Vagina (tissue), 2 donors: Measurements from ENCODE around the gene MYO18A. TPM values are rescaled to one million over a fixed set of nuclear protein-coding genes. Genes with fewer than 3 reads are reported as not detected.

Source experiments
- DNase-seq, 2 donors: peaks; one replicate each; pipeline ENCODE4 v3.0.0-alpha.2; 2017; ENCODE audit errors: extremely low spot score in 2 of 2
- H3K27ac ChIP-seq: fragments of 200-600 bp; sonication (generic); one replicate; pipeline ENCODE4 v1.5.1; 2019
- H3K27me3 ChIP-seq: fragments of 200-600 bp; sonication (generic); one replicate; pipeline ENCODE4 v1.5.1; 2019
- H3K36me3 ChIP-seq, 2 donors: fragments of 200-600 bp; sonication (generic); one replicate each; pipeline ENCODE4 v1.5.1; 2017 to 2019
- H3K4me1 ChIP-seq: fragments of 200-600 bp; sonication (generic); one replicate; pipeline ENCODE4 v1.5.1; 2019
- H3K4me3 ChIP-seq, 2 donors: fragments of 200-600 bp; sonication (generic); 1 replicate in 1 of 2; 2 replicates in 1 of 2; pipeline ENCODE4 v1.5.1; 2016 to 2019
- H3K9me3 ChIP-seq: fragments of 200-600 bp; sonication (generic); one replicate; pipeline ENCODE4 v1.5.1; 2019
- CTCF ChIP-seq, 3 experiments: fragments of 450-650 bp in 2 of 3; fragments of 200-600 bp in 1 of 3; sonication (generic) in 1 of 3; IDR thresholded peaks; one replicate each; pipeline ENCODE4 v1.5.1; 2017 to 2019; ENCODE audit warnings: antibody characterized with exemption in 3 of 3, mild to moderate bottlenecking in 2 of 3, moderate library complexity in 2 of 3
- POLR2A ChIP-seq, 2 donors: fragments of 450-650 bp; IDR thresholded peaks; one replicate each; pipeline ENCODE4 v1.6.1; 2017; ENCODE audit warnings: antibody characterized with exemption in 2 of 2, mild to moderate bottlenecking in 2 of 2, moderate library complexity in 2 of 2
- POLR2AphosphoS5 ChIP-seq, 2 donors: sonication (generic); formaldehyde crosslinking; IDR thresholded peaks; one replicate each; pipeline ENCODE4 v1.9.0; 2017; ENCODE audit warnings: antibody characterized with exemption in 2 of 2, mild to moderate bottlenecking in 2 of 2, low read depth in 1 of 2; ENCODE audit not compliant: insufficient read depth in 1 of 2
- intact Hi-C: fragments of 100-400 bp; cut with DNase I; formaldehyde crosslinking; loops from one replicate; pipeline ENCODE4 v1.15.1; 2023
- total RNA-seq: library from RNA; depleted of rRNA; stranded (reverse); fragments of >200 nt; gene quantifications from one replicate; pipeline ENCODE4 v1.2.3, GENCODE V29; 2016

Gene MYO18A
- total RNA-seq, 1 donor from 2014 or later = 70.7 TPM

- H3K9me3 ChIP-seq = no peaks in the 10 kb centered on the region
- no peaks in the 10 kb centered on the region for H3K36me3 ChIP-seq
- no peak overlapping the region for H3K4me3 ChIP-seq
- no peaks in the 10 kb centered on the region for H3K27me3 ChIP-seq
- no peak for DNase-seq
- TF ChIP-seq POLR2AphosphoS5 (IDR thresholded peaks at IDR 0.05; ENCODE audit: insufficient read depth in 1 of 2, low read depth in 1 of 2) = no peak
- TF ChIP-seq CTCF (IDR thresholded peaks at IDR 0.05) = no peak
- TF ChIP-seq POLR2A (IDR thresholded peaks at IDR 0.05) = no peak
- no peak overlapping the region for H3K27ac ChIP-seq
- intact Hi-C loops = no loop called here
- no peaks in the 10 kb centered on the region for H3K4me1 ChIP-seq
Measured at GRCh38 chr17:29070781-29071180, 109.4 kb downstream of the MYO18A start.

- TF ChIP-seq CTCF (IDR thresholded peaks at IDR 0.05) (no peak), POLR2A (IDR thresholded peaks at IDR 0.05) (no peak), POLR2AphosphoS5 (IDR thresholded peaks at IDR 0.05; ENCODE audit: insufficient read depth in 1 of 2, low read depth in 1 of 2) (no peak)
- Histone ChIP-seq H3K4me3 (no peak overlapping the region), H3K4me1 (no peaks in the 10 kb centered on the region), H3K36me3 (no peaks in the 10 kb centered on the region), H3K27ac (no peak overlapping the region), H3K9me3 (no peaks in the 10 kb centered on the region), H3K27me3 (no peaks in the 10 kb centered on the region)
- no peak for DNase-seq
- intact Hi-C loops = no loop called here
Measured at GRCh38 chr17:29070308-29070707, 109.9 kb downstream of the MYO18A start.

- H3K9me3 ChIP-seq = no peaks in the 10 kb centered on the region
- no peak for TF ChIP-seq POLR2AphosphoS5 (IDR thresholded peaks at IDR 0.05; ENCODE audit: insufficient read depth in 1 of 2, low read depth in 1 of 2)
- no peak for TF ChIP-seq CTCF (IDR thresholded peaks at IDR 0.05)
- TF ChIP-seq POLR2A (IDR thresholded peaks at IDR 0.05) = no peak
- DNase-seq = no peak
- intact Hi-C loops = no loop called here
- no peaks in the 10 kb centered on the region for H3K27me3 ChIP-seq
- no peak overlapping the region for H3K4me3 ChIP-seq
- no peaks in the 10 kb centered on the region for H3K36me3 ChIP-seq
- H3K27ac ChIP-seq = no peak overlapping the region
- no peaks in the 10 kb centered on the region for H3K4me1 ChIP-seq
Measured at GRCh38 chr17:29069526-29070041, 110.6 kb downstream of the MYO18A start.

GRCh38 chr17:29068818-29069217 lies 111.4 kb downstream of the MYO18A start:
- Histone ChIP-seq H3K4me1 (no peaks in the 10 kb centered on the region), H3K36me3 (no peaks in the 10 kb centered on the region), H3K27ac (no peak overlapping the region), H3K4me3 (no peak overlapping the region), H3K9me3 (no peaks in the 10 kb centered on the region), H3K27me3 (no peaks in the 10 kb centered on the region)
- TF ChIP-seq POLR2A (IDR thresholded peaks at IDR 0.05) (no peak), POLR2AphosphoS5 (IDR thresholded peaks at IDR 0.05; ENCODE audit: insufficient read depth in 1 of 2, low read depth in 1 of 2) (no peak), CTCF (IDR thresholded peaks at IDR 0.05) (no peak)
- DNase-seq = no peak
- intact Hi-C loops = no loop called here

- H3K9me3 ChIP-seq = no peaks in the 10 kb centered on the region
- DNase-seq = no peak
- no peaks in the 10 kb centered on the region for H3K27me3 ChIP-seq
- no peak overlapping the region for H3K27ac ChIP-seq
- intact Hi-C loops = no loop called here
- H3K36me3 ChIP-seq = no peaks in the 10 kb centered on the region
- no peaks in the 10 kb centered on the region for H3K4me1 ChIP-seq
- H3K4me3 ChIP-seq = no peak overlapping the region
- TF ChIP-seq POLR2AphosphoS5 (IDR thresholded peaks at IDR 0.05; ENCODE audit: insufficient read depth in 1 of 2, low read depth in 1 of 2) (no peak), CTCF (IDR thresholded peaks at IDR 0.05) (no peak), POLR2A (IDR thresholded peaks at IDR 0.05) (no peak)
Measured at GRCh38 chr17:29066606-29067005, 113.6 kb downstream of the MYO18A start.
